Measurements from ENCODE around the gene TRIM22.

GRCh38 chr11:5665051-5665570 is 24.5 kb upstream of the TRIM22 start:
- TF ChIP-seq EZH2 (IDR thresholded peaks at IDR 0.05) (no peak), POLR2AphosphoS5 (IDR thresholded peaks at IDR 0.05; ENCODE audit: borderline replicate concordance, low read depth, low read length) (no peak), FOXP2 (optimal IDR thresholded peaks at IDR 0.05; ENCODE audit: control extremely low read depth, extremely low read length, insufficient read depth) (no peak)
